ENCODE results near the gene CD70. TPM values are rescaled to one million over a fixed set of nuclear protein-coding genes. Genes with fewer than 3 reads are reported as not detected.

CD70 gene
- total and polyA plus RNA-seq, 4 donors: not detected

GRCh38 chr19:6587998-6588507 lies 2.9 kb downstream of the CD70 start:
- Histone ChIP-seq H3K9ac (ENCODE audit: low read depth in 1 of 2, low read length in 2 of 2) (no peak overlapping the region), H3K4me3 (ENCODE audit: low read depth in 1 of 3, low read length in 3 of 3) (no peak overlapping the region), H3K27ac (ENCODE audit: low read depth in 1 of 2, low read length in 2 of 2) (no peak overlapping the region), H3K36me3 (ENCODE audit: control insufficient read depth in 4 of 4, insufficient read depth in 3 of 4, low read depth in 1 of 4, low read length in 3 of 4) (no peaks in the 10 kb centered on the region), H3K4me1 (ENCODE audit: control insufficient read depth in 4 of 4, insufficient read depth in 4 of 4, low read length in 3 of 4) (peaks cover 0 to 2% (median under 1%) of the 10 kb centered on the region in 4 donors), H3K27me3 (ENCODE audit: control insufficient read depth in 4 of 4, insufficient read depth in 4 of 4, low read length in 3 of 4) (peaks cover 0 to 21% (median 8%) of the 10 kb centered on the region in 4 donors), H3K9me3 (ENCODE audit: control insufficient read depth in 4 of 4, low read length in 3 of 4) (no peaks in the 10 kb centered on the region)
- DNase-seq (ENCODE audit: low spot score): no peak
- WGBS: 8% methylated on average over 9 of the region's 9 CpGs
- TF ChIP-seq FOXA1 (IDR thresholded peaks at IDR 0.05) (no peak), EGR1 (IDR thresholded peaks at IDR 0.05; ENCODE audit: low read depth in 2 of 2) (no peak), TAF1 (conservative IDR thresholded peaks at IDR 0.05) (no peak), RAD21 (IDR thresholded peaks at IDR 0.05) (no peak), RXRA (IDR thresholded peaks at IDR 0.05) (no peak), YY1 (IDR thresholded peaks at IDR 0.05) (no peak), CTCF (IDR thresholded peaks at IDR 0.05; ENCODE audit: low read depth, low read length, missing input control) (no peak), MAX (IDR thresholded peaks at IDR 0.05) (no peak), NR2F2 (IDR thresholded peaks at IDR 0.05) (no peak)

- no peaks in the 10 kb centered on the region for H3K36me3 ChIP-seq (ENCODE audit: control insufficient read depth in 4 of 4, insufficient read depth in 3 of 4, low read depth in 1 of 4, low read length in 3 of 4)
- H3K9me3 ChIP-seq (ENCODE audit: control insufficient read depth in 4 of 4, low read length in 3 of 4): no peaks in the 10 kb centered on the region
- no peak for TF ChIP-seq SP1 (IDR thresholded peaks at IDR 0.05)
- no peak for TF ChIP-seq TAF1 (conservative IDR thresholded peaks at IDR 0.05)
- no peak for TF ChIP-seq JUND (IDR thresholded peaks at IDR 0.05)
- no peak for TF ChIP-seq ZBTB33 (IDR thresholded peaks at IDR 0.05)
- TF ChIP-seq FOXA1 (IDR thresholded peaks at IDR 0.05): no peak
- TF ChIP-seq HNF4A (conservative IDR thresholded peaks at IDR 0.05): no peak
- TF ChIP-seq RAD21 (IDR thresholded peaks at IDR 0.05): no peak
- no peak for TF ChIP-seq HNF4G (IDR thresholded peaks at IDR 0.05)
- no peak for TF ChIP-seq NR2F2 (IDR thresholded peaks at IDR 0.05)
- TF ChIP-seq RXRA (IDR thresholded peaks at IDR 0.05): no peak
- TF ChIP-seq YY1 (IDR thresholded peaks at IDR 0.05): no peak
- no peak for TF ChIP-seq CTCF (IDR thresholded peaks at IDR 0.05; ENCODE audit: low read depth, low read length, missing input control)
- no peak for TF ChIP-seq FOXA2 (IDR thresholded peaks at IDR 0.05)
- no peak for TF ChIP-seq EGR1 (IDR thresholded peaks at IDR 0.05; ENCODE audit: low read depth in 2 of 2)
- H3K27me3 ChIP-seq (ENCODE audit: control insufficient read depth in 4 of 4, insufficient read depth in 4 of 4, low read length in 3 of 4): peaks cover 0 to 20% (median 8%) of the 10 kb centered on the region in 4 donors
- H3K27ac ChIP-seq (ENCODE audit: low read depth in 1 of 2, low read length in 2 of 2): no peak overlapping the region
- DNase-seq (ENCODE audit: low spot score): no peak
- 2% methylated on average over 27 of the region's 27 CpGs for WGBS
- H3K4me1 ChIP-seq (ENCODE audit: control insufficient read depth in 4 of 4, insufficient read depth in 4 of 4, low read length in 3 of 4): peaks cover 0 to 2% (median under 1%) of the 10 kb centered on the region in 4 donors
- no peak overlapping the region for H3K4me3 ChIP-seq (ENCODE audit: low read depth in 1 of 3, low read length in 3 of 3)
- no peak overlapping the region for H3K9ac ChIP-seq (ENCODE audit: low read depth in 1 of 2, low read length in 2 of 2)
These were observed 3.7 kb downstream of the CD70 start for GRCh38 chr19:6587093-6587820.

Measured in liver (tissue), 9 donors.